DND-41 (cell line): Measurements from ENCODE around the gene RNF175.
A peak's percentile ranks its signal among the peaks of the same experiment; 100 is the strongest.

ENCODE experiments used
- ATAC-seq: fragments of 200-7000 bp; cut with Tn5 transposase; 3 replicates; pipeline ENCODE4 v1.9.1; 2021; ENCODE audit warnings: low read depth; ENCODE audit not compliant: insufficient read depth
- DNase-seq: peaks from one replicate; pipeline ENCODE4 v3.0.0-alpha.2; 2020
- H2AFZ ChIP-seq: 2 replicates; pipeline ENCODE4 v1.6.0; 2012; ENCODE audit warnings: low read depth, low read length
- H3K27ac ChIP-seq: 2 replicates; pipeline ENCODE4 v1.5.1; 2012; ENCODE audit warnings: low read length, inconsistent platforms
- H3K27me3 ChIP-seq: fragments of 200-600 bp; sonication (generic); 2 replicates; pipeline ENCODE4 v1.6.0; 2012; ENCODE audit warnings: low read length, mild to moderate bottlenecking, inconsistent platforms; ENCODE audit not compliant: insufficient read depth, poor library complexity
- H3K36me3 ChIP-seq: 2 replicates; pipeline ENCODE4 v1.5.1; 2012; ENCODE audit warnings: low read length, inconsistent platforms; ENCODE audit not compliant: insufficient read depth
- H3K4me1 ChIP-seq: 2 replicates; pipeline ENCODE4 v1.5.1; 2012; ENCODE audit warnings: mild to moderate bottlenecking, low read length; ENCODE audit not compliant: insufficient read depth
- H3K4me2 ChIP-seq: 2 replicates; pipeline ENCODE4 v1.6.0; 2012; ENCODE audit warnings: mild to moderate bottlenecking, moderate library complexity, low read length, inconsistent platforms; ENCODE audit not compliant: insufficient read depth
- H3K4me3 ChIP-seq, 2 experiments: fragments of 200-600 bp in 1 of 2; shearing (Covaris generic) in 1 of 2; 2 replicates each; pipeline ENCODE4 v1.5.1; 2012 to 2016; ENCODE audit warnings: inconsistent platforms in 2 of 2, low read length in 2 of 2, mild to moderate bottlenecking in 2 of 2, low read depth in 1 of 2, moderate library complexity in 1 of 2
- H3K79me2 ChIP-seq: 2 replicates; pipeline ENCODE4 v1.6.0; 2012; ENCODE audit warnings: low read length, inconsistent platforms; ENCODE audit not compliant: insufficient read depth
- H3K9ac ChIP-seq: 2 replicates; pipeline ENCODE4 v1.6.0; 2012; ENCODE audit warnings: low read depth, mild to moderate bottlenecking, inconsistent platforms, low read length, moderate library complexity
- H3K9me3 ChIP-seq: 2 replicates; pipeline ENCODE4 v1.5.1; 2012; ENCODE audit warnings: low read length, moderate library complexity, mild to moderate bottlenecking, inconsistent platforms; ENCODE audit not compliant: insufficient read depth, severe bottlenecking
- H4K20me1 ChIP-seq: 2 replicates; pipeline ENCODE4 v1.6.0; 2012; ENCODE audit warnings: low read length; ENCODE audit not compliant: insufficient read depth
- EZH2 ChIP-seq: IDR thresholded peaks from 3 replicates; pipeline ENCODE4 v1.6.1; 2012; ENCODE audit warnings: borderline replicate concordance, low read depth, mild to moderate bottlenecking, moderate library complexity, low read length, inconsistent platforms; ENCODE audit not compliant: severe bottlenecking
- TF ChIP-seq, protein P1 (sequence below): IDR thresholded peaks from 2 replicates; pipeline ENCODE4 v1.5.1; 2012; ENCODE audit warnings: borderline replicate concordance, low read length, moderate library complexity, mild to moderate bottlenecking; ENCODE audit not compliant: poor library complexity, severe bottlenecking; ENCODE audit errors: extremely low read depth

RNF175 gene

DNA sequence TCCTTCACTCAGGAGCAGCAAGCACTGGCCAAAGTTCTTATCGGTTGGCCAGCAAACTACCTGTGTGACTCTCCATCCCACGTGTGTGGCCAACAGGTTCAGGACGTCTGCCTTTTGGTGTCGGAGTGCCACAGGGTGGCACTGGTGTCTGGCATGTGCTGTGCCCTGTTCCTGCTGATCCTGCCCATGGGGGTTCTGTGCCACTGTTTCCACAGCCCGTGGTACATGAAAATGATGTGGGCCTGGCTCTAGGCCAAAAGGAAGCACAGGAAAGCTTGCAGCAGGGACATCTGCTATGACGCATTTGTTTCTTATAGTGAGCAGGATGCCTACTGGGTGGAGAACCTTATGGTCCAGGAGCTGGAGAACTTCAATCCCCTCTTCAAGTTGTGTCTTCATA is 80.3 kb downstream of the RNF175 start:
- Histone ChIP-seq H3K79me2 (no peaks in the 10 kb centered on the region), H4K20me1 (no peaks in the 10 kb centered on the region), H3K27ac (no peak overlapping the region), H3K27me3 (no peaks in the 10 kb centered on the region), H3K36me3 (no peaks in the 10 kb centered on the region), H3K4me2 (no peak overlapping the region), H3K4me1 (no peaks in the 10 kb centered on the region), H3K9me3 (peaks cover 5% of the 10 kb centered on the region), H3K9ac (no peak overlapping the region), H2AFZ (no peak overlapping the region), H3K4me3 (no peak overlapping the region)
- no peak for DNase-seq
- TF ChIP-seq, protein P1, sequence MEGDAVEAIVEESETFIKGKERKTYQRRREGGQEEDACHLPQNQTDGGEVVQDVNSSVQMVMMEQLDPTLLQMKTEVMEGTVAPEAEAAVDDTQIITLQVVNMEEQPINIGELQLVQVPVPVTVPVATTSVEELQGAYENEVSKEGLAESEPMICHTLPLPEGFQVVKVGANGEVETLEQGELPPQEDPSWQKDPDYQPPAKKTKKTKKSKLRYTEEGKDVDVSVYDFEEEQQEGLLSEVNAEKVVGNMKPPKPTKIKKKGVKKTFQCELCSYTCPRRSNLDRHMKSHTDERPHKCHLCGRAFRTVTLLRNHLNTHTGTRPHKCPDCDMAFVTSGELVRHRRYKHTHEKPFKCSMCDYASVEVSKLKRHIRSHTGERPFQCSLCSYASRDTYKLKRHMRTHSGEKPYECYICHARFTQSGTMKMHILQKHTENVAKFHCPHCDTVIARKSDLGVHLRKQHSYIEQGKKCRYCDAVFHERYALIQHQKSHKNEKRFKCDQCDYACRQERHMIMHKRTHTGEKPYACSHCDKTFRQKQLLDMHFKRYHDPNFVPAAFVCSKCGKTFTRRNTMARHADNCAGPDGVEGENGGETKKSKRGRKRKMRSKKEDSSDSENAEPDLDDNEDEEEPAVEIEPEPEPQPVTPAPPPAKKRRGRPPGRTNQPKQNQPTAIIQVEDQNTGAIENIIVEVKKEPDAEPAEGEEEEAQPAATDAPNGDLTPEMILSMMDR, result peak; percentile 14
- TF ChIP-seq EZH2, result no peak
- no peak for ATAC-seq

DNA sequence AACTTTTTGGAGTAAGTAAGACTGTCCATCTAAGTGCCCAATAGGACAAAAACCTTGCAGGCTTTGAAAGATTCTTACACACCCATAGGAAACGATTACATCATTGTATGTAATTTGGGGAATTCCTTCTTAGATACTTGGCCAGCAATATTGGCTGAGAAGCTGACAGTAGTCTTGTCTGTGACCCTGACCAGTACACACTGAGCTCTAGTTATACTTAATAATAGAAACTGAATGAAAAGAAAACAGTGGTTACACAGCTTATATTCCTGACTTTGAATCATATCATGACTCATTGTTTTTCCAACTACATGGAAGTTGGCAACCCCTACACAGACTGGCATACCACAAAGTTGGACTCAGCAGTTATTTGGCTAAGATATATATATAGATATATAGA is 82.8 kb downstream of the RNF175 start:
- Histone ChIP-seq H3K9me3 (peaks cover 5% of the 10 kb centered on the region), H3K27me3 (no peaks in the 10 kb centered on the region), H3K4me3 (no peak overlapping the region), H4K20me1 (no peaks in the 10 kb centered on the region), H3K4me1 (no peaks in the 10 kb centered on the region), H3K9ac (no peak overlapping the region), H3K79me2 (no peaks in the 10 kb centered on the region), H3K4me2 (no peak overlapping the region), H3K27ac (no peak overlapping the region), H2AFZ (no peak overlapping the region), H3K36me3 (no peaks in the 10 kb centered on the region)
- no peak for ATAC-seq
- no peak for TF ChIP-seq EZH2
- TF ChIP-seq, protein P1, result no peak
- DNase-seq, result no peak

DNA sequence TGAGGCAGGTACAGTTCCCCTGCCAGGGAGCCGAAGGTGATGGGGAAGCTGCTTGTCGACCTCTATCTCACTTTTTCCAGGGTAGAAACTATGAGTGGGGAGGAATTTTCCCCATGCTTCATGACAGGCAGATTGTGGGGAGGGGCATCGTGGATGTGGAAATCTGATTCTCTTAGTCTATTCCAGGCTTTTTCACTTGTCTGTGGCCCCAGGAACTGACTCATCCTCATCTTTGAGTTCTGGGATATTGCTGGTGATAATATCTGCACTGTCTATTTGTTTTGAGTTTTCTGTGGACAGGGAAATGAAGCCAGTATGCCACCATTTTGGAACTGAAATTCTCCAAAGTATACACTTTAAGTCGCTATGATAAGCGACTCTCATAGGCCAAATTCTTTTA is 83.3 kb downstream of the RNF175 start:
- ATAC-seq, result no peak
- H3K4me1 ChIP-seq, result no peaks in the 10 kb centered on the region

More for the DNA sequence above, 83.3 kb downstream of the RNF175 start:
- no peak overlapping the region for H2AFZ ChIP-seq
- H3K36me3 ChIP-seq, result no peaks in the 10 kb centered on the region
- peaks cover 5% of the 10 kb centered on the region for H3K9me3 ChIP-seq
- no peak overlapping the region for H3K27ac ChIP-seq
- no peak overlapping the region for H3K4me2 ChIP-seq
- H3K4me3 ChIP-seq, result no peak overlapping the region
- no peak for DNase-seq
- H3K79me2 ChIP-seq, result no peaks in the 10 kb centered on the region
- H3K27me3 ChIP-seq, result no peaks in the 10 kb centered on the region
- no peak overlapping the region for H3K9ac ChIP-seq
- TF ChIP-seq, protein P1, result no peak
- TF ChIP-seq EZH2, result no peak
- no peaks in the 10 kb centered on the region for H4K20me1 ChIP-seq
